ENCODE measurements around the gene ATP6V1D.
"Not testable (repeated sequence)": the region's sequence is repeated elsewhere in the genome, so short reads cannot be mapped to it uniquely, and the experiment has no call there.

The ATP6V1D gene
- 24.9 to 43.1 (median 36.1) reads per million in 9 experiments for total RNA-seq

- peaks cover 47% of the 10 kb centered on the region for H3K36me3 Mint-ChIP-seq (ENCODE audit: insufficient read depth)
- ATAC-seq (replicated peaks) (peak; percentile 88), DNase-seq (peak; percentile 99)
- H3K27me3 Mint-ChIP-seq, result no peaks in the 10 kb centered on the region
- H3K9me3 Mint-ChIP-seq, result no peaks in the 10 kb centered on the region
- H3K27ac Mint-ChIP-seq, result peak within 1 kb of the TSS; percentile 97 to 98
- peak within 1 kb of the TSS; percentile 92 to 98 for H3K4me3 Mint-ChIP-seq
- H3K4me1 Mint-ChIP-seq (ENCODE audit: low read depth in 2 of 2), result peaks cover 28 to 51% of the 10 kb centered on the region in 2 donors
These were observed at the start of gene ATP6V1D, which contains the start of gene EIF2S1 for GRCh38 chr14:67359775-67360469. Gene ATP6V1D, minus strand, starts transcription at chr14:67359804. Its CDS starts 106 bp downstream, at chr14:67359698. Gene EIF2S1, plus strand, starts transcription at chr14:67360328. Its CDS starts 4,440 bp downstream, at chr14:67364768.

GRCh38 chr14:67408122-67408801, 48.7 kb upstream of the ATP6V1D start:
- not testable (repeated sequence) for H3K27ac Mint-ChIP-seq; H3K4me1 Mint-ChIP-seq (ENCODE audit: low read depth in 2 of 2); H3K9me3 Mint-ChIP-seq; H3K36me3 Mint-ChIP-seq (ENCODE audit: insufficient read depth); DNase-seq; H3K4me3 Mint-ChIP-seq; ATAC-seq (replicated peaks)
- peaks cover 24 to 32% of the 10 kb centered on the region in 2 donors for H3K27me3 Mint-ChIP-seq

- Mint-ChIP-seq H3K27ac (no peak overlapping the region), H3K9me3 (no peaks in the 10 kb centered on the region), H3K36me3 (ENCODE audit: insufficient read depth) (peaks cover 4% of the 10 kb centered on the region), H3K4me1 (ENCODE audit: low read depth in 2 of 2) (no peaks in the 10 kb centered on the region), H3K27me3 (peaks cover 12 to 13% of the 10 kb centered on the region in 2 donors), H3K4me3 (no peak overlapping the region)
- no peak for ATAC-seq (replicated peaks)
- DNase-seq, result no peak
These were observed 46.2 kb upstream of the ATP6V1D start for GRCh38 chr14:67405771-67406170.

- Mint-ChIP-seq H3K4me3 (no peak overlapping the region), H3K36me3 (ENCODE audit: insufficient read depth) (no peaks in the 10 kb centered on the region), H3K4me1 (ENCODE audit: low read depth in 2 of 2) (no peaks in the 10 kb centered on the region), H3K9me3 (no peaks in the 10 kb centered on the region), H3K27ac (no peak overlapping the region), H3K27me3 (peaks cover 7 to 22% of the 10 kb centered on the region in 2 donors)
- DNase-seq (no peak), ATAC-seq (replicated peaks) (no peak)
These were observed 40.8 kb upstream of the ATP6V1D start for GRCh38 chr14:67400434-67400833.

GRCh38 chr14:67397536-67397935, 37.9 kb upstream of the ATP6V1D start:
- no peaks in the 10 kb centered on the region for H3K9me3 Mint-ChIP-seq
- H3K4me1 Mint-ChIP-seq (ENCODE audit: low read depth in 2 of 2), result no peaks in the 10 kb centered on the region
- ATAC-seq (replicated peaks) (no peak), DNase-seq (no peak)
- no peaks in the 10 kb centered on the region for H3K36me3 Mint-ChIP-seq (ENCODE audit: insufficient read depth)
- no peak overlapping the region for H3K27ac Mint-ChIP-seq
- H3K4me3 Mint-ChIP-seq, result no peak overlapping the region
- peaks cover 6 to 22% of the 10 kb centered on the region in 2 donors for H3K27me3 Mint-ChIP-seq

- H3K4me3 Mint-ChIP-seq, result no peak overlapping the region
- H3K4me1 Mint-ChIP-seq (ENCODE audit: low read depth in 2 of 2), result no peaks in the 10 kb centered on the region
- no peaks in the 10 kb centered on the region for H3K9me3 Mint-ChIP-seq
- DNase-seq, result no peak
- H3K27ac Mint-ChIP-seq, result no peak overlapping the region
- no peak for ATAC-seq (replicated peaks)
- peaks cover 6 to 22% of the 10 kb centered on the region in 2 donors for H3K27me3 Mint-ChIP-seq
- no peaks in the 10 kb centered on the region for H3K36me3 Mint-ChIP-seq (ENCODE audit: insufficient read depth)
These were observed 36.9 kb upstream of the ATP6V1D start for GRCh38 chr14:67396381-67396970.

GRCh38 chr14:67395876-67396189, 36.2 kb upstream of the ATP6V1D start:
- ATAC-seq (replicated peaks) (no peak), DNase-seq (no peak)
- H3K4me1 Mint-ChIP-seq (ENCODE audit: low read depth in 2 of 2), result no peaks in the 10 kb centered on the region
- H3K36me3 Mint-ChIP-seq (ENCODE audit: insufficient read depth), result no peaks in the 10 kb centered on the region
- H3K9me3 Mint-ChIP-seq, result no peaks in the 10 kb centered on the region
- H3K27me3 Mint-ChIP-seq, result peaks cover 6 to 22% of the 10 kb centered on the region in 2 donors
- H3K27ac Mint-ChIP-seq, result no peak overlapping the region
- no peak overlapping the region for H3K4me3 Mint-ChIP-seq

- H3K9me3 Mint-ChIP-seq, result no peaks in the 10 kb centered on the region
- H3K4me1 Mint-ChIP-seq (ENCODE audit: low read depth in 2 of 2), result no peaks in the 10 kb centered on the region
- no peaks in the 10 kb centered on the region for H3K36me3 Mint-ChIP-seq (ENCODE audit: insufficient read depth)
- DNase-seq, result no peak
- ATAC-seq (replicated peaks), result no peak
- no peak overlapping the region for H3K27ac Mint-ChIP-seq
- H3K27me3 Mint-ChIP-seq, result peaks cover 6 to 22% of the 10 kb centered on the region in 2 donors
- no peak overlapping the region for H3K4me3 Mint-ChIP-seq
These were observed 35.7 kb upstream of the ATP6V1D start for GRCh38 chr14:67395086-67395875.

- no peaks in the 10 kb centered on the region for H3K9me3 Mint-ChIP-seq
These were observed 34.1 kb upstream of the ATP6V1D start for GRCh38 chr14:67393689-67394088.

GRCh38 chr14:67392800-67393199, 33.2 kb upstream of the ATP6V1D start:
- no peak overlapping the region for H3K4me3 Mint-ChIP-seq
- peaks cover 0 to 14% of the 10 kb centered on the region in 2 donors for H3K27me3 Mint-ChIP-seq
- DNase-seq (no peak), ATAC-seq (replicated peaks) (no peak)
- no peaks in the 10 kb centered on the region for H3K4me1 Mint-ChIP-seq (ENCODE audit: low read depth in 2 of 2)
- H3K9me3 Mint-ChIP-seq, result no peaks in the 10 kb centered on the region
- H3K27ac Mint-ChIP-seq, result no peak overlapping the region
- H3K36me3 Mint-ChIP-seq (ENCODE audit: insufficient read depth), result no peaks in the 10 kb centered on the region

More at GRCh38 chr14:67393689-67394088, 34.1 kb upstream of the ATP6V1D start:
- ATAC-seq (replicated peaks) (no peak), DNase-seq (no peak)
- Mint-ChIP-seq H3K4me3 (no peak overlapping the region), H3K27me3 (peaks cover 6 to 22% of the 10 kb centered on the region in 2 donors), H3K36me3 (ENCODE audit: insufficient read depth) (no peaks in the 10 kb centered on the region), H3K27ac (no peak overlapping the region), H3K4me1 (ENCODE audit: low read depth in 2 of 2) (no peaks in the 10 kb centered on the region)

GRCh38 chr14:67392123-67392522, 32.5 kb upstream of the ATP6V1D start:
- H3K4me3 Mint-ChIP-seq, result no peak overlapping the region
- H3K9me3 Mint-ChIP-seq, result no peaks in the 10 kb centered on the region
- H3K36me3 Mint-ChIP-seq (ENCODE audit: insufficient read depth), result no peaks in the 10 kb centered on the region
- ATAC-seq (replicated peaks) (no peak), DNase-seq (no peak)
- peaks cover 0 to 11% of the 10 kb centered on the region in 2 donors for H3K27me3 Mint-ChIP-seq
- peak overlapping the region in 1 of 2 donors; percentile 28 for H3K27ac Mint-ChIP-seq
- H3K4me1 Mint-ChIP-seq (ENCODE audit: low read depth in 2 of 2), result no peaks in the 10 kb centered on the region

- Mint-ChIP-seq H3K9me3 (no peaks in the 10 kb centered on the region), H3K36me3 (ENCODE audit: insufficient read depth) (peaks cover 5% of the 10 kb centered on the region), H3K27ac (no peak overlapping the region), H3K4me3 (no peak overlapping the region), H3K27me3 (peaks cover 0 to 2% of the 10 kb centered on the region in 2 donors), H3K4me1 (ENCODE audit: low read depth in 2 of 2) (no peaks in the 10 kb centered on the region)
- DNase-seq (no peak), ATAC-seq (replicated peaks) (no peak)
These were observed 31.7 kb upstream of the ATP6V1D start for GRCh38 chr14:67391268-67391667.

- peaks cover 15% of the 10 kb centered on the region for H3K36me3 Mint-ChIP-seq (ENCODE audit: insufficient read depth)
- H3K27me3 Mint-ChIP-seq, result no peaks in the 10 kb centered on the region
- no peaks in the 10 kb centered on the region for H3K4me1 Mint-ChIP-seq (ENCODE audit: low read depth in 2 of 2)
- DNase-seq, result no peak
- no peak overlapping the region for H3K4me3 Mint-ChIP-seq
- H3K9me3 Mint-ChIP-seq, result no peaks in the 10 kb centered on the region
- ATAC-seq (replicated peaks), result no peak
- no peak overlapping the region for H3K27ac Mint-ChIP-seq
These were observed 30.4 kb upstream of the ATP6V1D start for GRCh38 chr14:67389811-67390534.

Data from effector memory CD8-positive, alpha-beta T cell (primary cell).